ENCODE data around the gene DENND1A.

The DENND1A gene

GRCh38 chr9:123350590-123351310, 579.2 kb downstream of the DENND1A start:
- TF ChIP-seq, protein P1, sequence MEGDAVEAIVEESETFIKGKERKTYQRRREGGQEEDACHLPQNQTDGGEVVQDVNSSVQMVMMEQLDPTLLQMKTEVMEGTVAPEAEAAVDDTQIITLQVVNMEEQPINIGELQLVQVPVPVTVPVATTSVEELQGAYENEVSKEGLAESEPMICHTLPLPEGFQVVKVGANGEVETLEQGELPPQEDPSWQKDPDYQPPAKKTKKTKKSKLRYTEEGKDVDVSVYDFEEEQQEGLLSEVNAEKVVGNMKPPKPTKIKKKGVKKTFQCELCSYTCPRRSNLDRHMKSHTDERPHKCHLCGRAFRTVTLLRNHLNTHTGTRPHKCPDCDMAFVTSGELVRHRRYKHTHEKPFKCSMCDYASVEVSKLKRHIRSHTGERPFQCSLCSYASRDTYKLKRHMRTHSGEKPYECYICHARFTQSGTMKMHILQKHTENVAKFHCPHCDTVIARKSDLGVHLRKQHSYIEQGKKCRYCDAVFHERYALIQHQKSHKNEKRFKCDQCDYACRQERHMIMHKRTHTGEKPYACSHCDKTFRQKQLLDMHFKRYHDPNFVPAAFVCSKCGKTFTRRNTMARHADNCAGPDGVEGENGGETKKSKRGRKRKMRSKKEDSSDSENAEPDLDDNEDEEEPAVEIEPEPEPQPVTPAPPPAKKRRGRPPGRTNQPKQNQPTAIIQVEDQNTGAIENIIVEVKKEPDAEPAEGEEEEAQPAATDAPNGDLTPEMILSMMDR (conservative IDR thresholded peaks at IDR 0.05; ENCODE audit: control insufficient read depth, insufficient read depth, low read depth, low read length) = no peak
- DNase-seq (ENCODE audit: low read depth) = no peak
- no peak overlapping the region for H3K4me3 ChIP-seq (ENCODE audit: control insufficient read depth, low read depth, low read length)

GRCh38 chr9:123349691-123350480, 580.0 kb downstream of the DENND1A start:
- H3K4me3 ChIP-seq (ENCODE audit: control insufficient read depth, low read depth, low read length) = no peak overlapping the region
- TF ChIP-seq, protein P1 (conservative IDR thresholded peaks at IDR 0.05; ENCODE audit: control insufficient read depth, insufficient read depth, low read depth, low read length) = peak; percentile 99
- DNase-seq (ENCODE audit: low read depth) = peak; percentile 49

- no peak for DNase-seq (ENCODE audit: low read depth)
- TF ChIP-seq, protein P1 (conservative IDR thresholded peaks at IDR 0.05; ENCODE audit: control insufficient read depth, insufficient read depth, low read depth, low read length) = no peak
- H3K4me3 ChIP-seq (ENCODE audit: control insufficient read depth, low read depth, low read length) = no peak overlapping the region
Measured at GRCh38 chr9:123349033-123349432, 580.9 kb downstream of the DENND1A start.

- DNase-seq (ENCODE audit: low read depth) = no peak
- H3K4me3 ChIP-seq (ENCODE audit: control insufficient read depth, low read depth, low read length) = no peak overlapping the region
- TF ChIP-seq, protein P1 (conservative IDR thresholded peaks at IDR 0.05; ENCODE audit: control insufficient read depth, insufficient read depth, low read depth, low read length) = no peak
Measured at GRCh38 chr9:123348317-123348992, 581.5 kb downstream of the DENND1A start.

GRCh38 chr9:123347289-123348060, 582.5 kb downstream of the DENND1A start:
- no peak for DNase-seq (ENCODE audit: low read depth)
- H3K4me3 ChIP-seq (ENCODE audit: control insufficient read depth, low read depth, low read length) = no peak overlapping the region
- TF ChIP-seq, protein P1 (conservative IDR thresholded peaks at IDR 0.05; ENCODE audit: control insufficient read depth, insufficient read depth, low read depth, low read length) = no peak

GRCh38 chr9:123346826-123347225, 583.1 kb downstream of the DENND1A start:
- H3K4me3 ChIP-seq (ENCODE audit: control insufficient read depth, low read depth, low read length) = no peak overlapping the region
- no peak for DNase-seq (ENCODE audit: low read depth)
- TF ChIP-seq, protein P1 (conservative IDR thresholded peaks at IDR 0.05; ENCODE audit: control insufficient read depth, insufficient read depth, low read depth, low read length) = no peak
